HG03196 (cell line): ENCODE measurements around the gene MACROD2.

Experiments
- ATAC-seq: cut with Tn5 transposase; IDR thresholded peaks from one replicate; pipeline ENCODE4 v1.9.1; 2021; ENCODE audit not compliant: unreplicated experiment

The MACROD2 gene

DNA sequence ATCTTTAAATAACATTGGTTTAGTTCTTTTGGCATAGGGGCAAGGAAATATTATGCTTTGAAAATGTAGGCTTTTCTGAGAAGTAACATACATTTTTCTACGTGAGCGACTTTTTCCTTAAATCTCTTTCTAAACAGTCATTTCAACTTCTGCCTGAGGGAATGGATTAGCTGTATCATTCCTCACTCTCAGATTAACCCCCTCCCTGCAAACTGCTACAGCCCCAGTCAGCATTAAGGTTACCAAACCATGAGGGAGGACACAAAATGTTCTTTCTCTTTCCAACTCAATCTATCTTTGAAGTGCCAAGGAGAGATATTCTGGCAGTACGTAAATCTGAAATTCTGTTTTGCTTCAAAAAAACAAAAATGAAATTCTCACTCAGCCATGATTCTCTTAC, 573.4 kb downstream of the MACROD2 start:
- no peak for ATAC-seq

DNA sequence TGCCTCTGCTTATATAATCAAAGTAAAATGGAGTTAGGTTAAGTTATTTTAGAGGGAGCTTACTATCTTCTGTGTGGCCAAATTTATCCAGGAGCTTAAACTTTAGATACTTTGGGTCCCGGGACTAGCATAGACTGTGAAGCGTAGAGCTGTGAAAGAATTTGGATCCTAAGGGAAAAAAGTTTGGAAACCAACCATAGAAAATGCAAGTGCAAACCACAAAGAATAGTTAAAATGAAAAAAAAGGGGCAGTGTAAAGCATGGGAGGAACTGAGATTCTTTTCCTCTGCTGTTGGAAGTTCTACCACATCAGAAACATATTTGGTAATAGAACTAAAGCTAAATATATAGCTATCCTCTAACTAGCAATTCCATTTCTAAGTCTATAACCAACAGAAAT, 574.3 kb downstream of the MACROD2 start:
- no peak for ATAC-seq

GRCh38 chr20:14570811-14571210, 575.5 kb downstream of the MACROD2 start:
- ATAC-seq, result no peak

GRCh38 chr20:14573676-14574075, 578.4 kb downstream of the MACROD2 start:
- ATAC-seq, result no peak

- no peak for ATAC-seq
These were observed 581.0 kb downstream of the MACROD2 start for GRCh38 chr20:14576196-14576877.

GRCh38 chr20:14580418-14581074, 585.2 kb downstream of the MACROD2 start:
- no peak for ATAC-seq

DNA sequence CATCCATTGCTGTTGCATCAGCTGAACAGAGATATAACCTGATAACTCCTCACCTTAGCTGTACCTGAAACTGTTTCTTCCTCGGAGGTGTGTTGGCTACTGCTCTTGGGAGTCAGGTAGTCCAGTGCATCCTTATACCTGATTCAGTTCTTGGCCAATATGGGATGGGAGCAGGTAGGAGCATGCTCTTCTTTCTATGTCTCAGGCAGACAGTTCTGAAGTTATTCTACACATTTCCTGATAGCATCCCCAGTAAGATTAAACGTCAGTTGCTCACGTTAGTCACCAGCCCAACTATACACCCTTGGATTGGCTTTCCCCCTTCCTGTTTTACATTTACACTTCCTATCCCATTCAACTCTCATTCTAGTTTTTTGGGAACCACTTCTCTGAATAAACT, 586.4 kb downstream of the MACROD2 start:
- no peak for ATAC-seq

- no peak for ATAC-seq
These were observed 587.5 kb downstream of the MACROD2 start for GRCh38 chr20:14582855-14583254.

DNA sequence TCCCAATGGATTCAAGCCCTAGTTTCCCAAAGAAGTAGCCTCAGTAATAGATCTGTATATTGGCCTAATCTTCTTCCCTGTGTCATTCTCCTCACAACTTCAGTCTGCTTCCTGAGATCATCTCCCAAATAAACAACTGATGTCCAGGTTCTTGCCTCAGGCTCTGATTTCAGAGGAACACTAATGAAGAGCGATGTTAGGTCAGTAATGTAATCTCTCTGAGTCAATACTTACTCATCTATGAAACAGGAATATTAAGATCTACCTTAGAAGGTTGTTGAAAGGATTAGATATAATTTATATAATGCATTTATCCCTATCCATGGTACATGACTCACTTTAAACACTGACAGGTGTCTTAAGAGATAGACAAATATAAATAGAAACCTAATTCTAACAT, 588.1 kb downstream of the MACROD2 start:
- no peak for ATAC-seq

GRCh38 chr20:14589383-14589782, 594.1 kb downstream of the MACROD2 start:
- ATAC-seq, result no peak

DNA sequence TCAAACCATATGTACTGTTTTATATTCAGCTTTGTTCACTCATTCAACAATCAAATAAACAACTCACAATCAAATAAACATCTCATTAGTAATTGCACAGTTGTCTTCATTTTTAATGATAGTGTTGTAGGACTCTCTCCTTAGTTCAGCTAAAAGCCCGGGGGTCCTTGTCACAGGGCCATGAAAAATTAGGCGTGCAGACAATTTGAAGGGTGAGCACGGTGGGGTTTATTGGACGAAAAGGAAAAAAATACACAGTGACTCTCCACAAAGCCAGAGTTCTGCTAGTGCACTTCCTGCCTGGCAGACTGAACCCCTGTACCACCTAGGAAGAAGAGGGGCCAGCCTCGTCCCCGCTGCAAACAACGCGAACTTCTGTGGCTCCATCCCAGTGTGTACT, 599.7 kb downstream of the MACROD2 start:
- no peak for ATAC-seq

- ATAC-seq, result no peak
These were observed 601.9 kb downstream of the MACROD2 start for GRCh38 chr20:14597206-14597715.

- ATAC-seq, result no peak
These were observed 604.3 kb downstream of the MACROD2 start for GRCh38 chr20:14599613-14600012.

- ATAC-seq, result no peak
These were observed 605.2 kb downstream of the MACROD2 start for GRCh38 chr20:14600527-14600926.

DNA sequence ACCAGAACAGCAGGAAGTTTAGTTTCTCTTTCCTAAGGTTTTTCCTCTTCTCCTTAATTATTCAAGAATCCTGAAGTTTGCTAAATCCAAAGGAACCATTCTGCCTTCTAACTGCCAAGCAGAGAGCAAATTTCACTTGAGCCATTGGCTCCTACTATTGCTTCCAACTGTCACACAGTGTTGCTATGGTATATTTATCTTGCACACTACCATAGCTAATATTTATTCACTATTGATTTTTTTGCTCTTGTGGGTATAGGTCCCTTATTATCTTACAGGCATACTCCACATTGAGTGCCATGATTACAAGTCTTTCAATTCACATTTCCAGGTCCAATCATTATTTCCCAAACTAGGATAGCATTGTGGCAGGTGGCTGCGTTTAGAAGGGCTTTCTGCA, 608.8 kb downstream of the MACROD2 start:
- ATAC-seq, result no peak

- no peak for ATAC-seq
These were observed 614.3 kb downstream of the MACROD2 start for GRCh38 chr20:14609328-14610221.

DNA sequence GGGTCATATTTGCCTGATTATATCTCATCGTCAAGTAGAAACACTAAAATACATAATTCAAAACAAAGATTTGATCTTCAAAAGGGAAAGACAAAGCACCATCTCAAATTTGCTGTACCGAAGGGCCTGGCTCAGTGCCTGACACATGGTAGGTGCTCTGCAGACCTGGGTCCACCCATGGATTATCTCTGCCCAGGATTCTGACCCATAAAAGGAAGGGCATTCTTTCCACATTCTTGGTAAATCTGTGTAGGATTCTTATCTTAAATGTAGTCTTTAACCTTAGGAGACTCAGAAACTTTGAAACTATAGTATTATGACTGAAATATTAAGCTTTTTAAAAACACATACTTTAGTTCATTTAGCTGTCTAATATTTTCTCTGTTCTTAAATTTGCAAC, 616.2 kb downstream of the MACROD2 start:
- no peak for ATAC-seq

GRCh38 chr20:14612391-14612790, 617.1 kb downstream of the MACROD2 start:
- ATAC-seq, result no peak

GRCh38 chr20:14616003-14616402, 620.7 kb downstream of the MACROD2 start:
- no peak for ATAC-seq

GRCh38 chr20:14617123-14617522, 621.8 kb downstream of the MACROD2 start:
- no peak for ATAC-seq

GRCh38 chr20:14619411-14619810, 624.1 kb downstream of the MACROD2 start:
- ATAC-seq, result no peak

- no peak for ATAC-seq
These were observed 627.5 kb downstream of the MACROD2 start for GRCh38 chr20:14622796-14623195.
